ENCODE results near the gene IKZF1.

The IKZF1 gene

GRCh38 chr7:50304129-50304910 is at the start of gene IKZF1:
Gene IKZF1 (plus strand): TSS chr7:50304716. CDS start chr7:50319062, 14,346 bp downstream.
- Histone ChIP-seq H3K36me3 (peaks cover 0 to 6% (median 0%) of the 10 kb centered on the region in 11 experiments; a peak in 2 of 22 replicates), H3K4me1 (peaks cover 43 to 53% (median 46%) of the 10 kb centered on the region in 10 experiments), H3K9me3 (replicated peaks in 1 of 11) (no peaks in the 10 kb centered on the region), H3K27me3 (no peaks in the 10 kb centered on the region), H3K4me3 (peak within 1 kb of the TSS; percentile 83 to 97 (median 88)), H3K9ac (peak within 1 kb of the TSS; percentile 91 to 98 (median 94)), H3K27ac (peak within 1 kb of the TSS; percentile 90 to 99 (median 95)), H4K20me1 (peaks cover 0 to 24% (median 11%) of the 10 kb centered on the region in 11 experiments; a peak in 11 of 22 replicates), H3K4me2 (peak within 1 kb of the TSS; percentile 86 to 99 (median 94))
- TF ChIP-seq Cebpa-rat (IDR thresholded peaks at IDR 0.05): peak; percentile 59 to 92 (median 80); a peak in 18 of 22 replicates

GRCh38 chr7:50261593-50261992 is 42.9 kb upstream of the IKZF1 start:
- H3K9ac ChIP-seq: no peak overlapping the region

GRCh38 chr7:50262446-50262845 is 42.1 kb upstream of the IKZF1 start:
- H3K27me3 ChIP-seq: no peaks in the 10 kb centered on the region
- peaks cover 56 to 66% (median 63%) of the 10 kb centered on the region in 10 experiments for H3K4me1 ChIP-seq
- no peaks in the 10 kb centered on the region for H3K9me3 ChIP-seq (replicated peaks in 1 of 11)
- no peak overlapping the region; a peak in 2 of 22 replicates for H3K9ac ChIP-seq
- no peak for TF ChIP-seq Cebpa-rat (IDR thresholded peaks at IDR 0.05)
- H3K27ac ChIP-seq: peak overlapping the region in 10 of 11 experiments; percentile 5 to 53 (median 32); a peak in 16 of 22 replicates
- H3K4me3 ChIP-seq: peak overlapping the region in 2 of 10 experiments; percentile 13; a peak in 1 of 20 replicates
- peak overlapping the region; percentile 65 to 99 (median 95) for H3K4me2 ChIP-seq
- no peaks in the 10 kb centered on the region for H3K36me3 ChIP-seq
- H4K20me1 ChIP-seq: no peaks in the 10 kb centered on the region

More at GRCh38 chr7:50261593-50261992, 42.9 kb upstream of the IKZF1 start:
- Histone ChIP-seq H3K27me3 (no peaks in the 10 kb centered on the region), H3K27ac (no peak overlapping the region; a peak in 1 of 22 replicates), H3K4me2 (peak overlapping the region in 9 of 11 experiments; percentile 10 to 99 (median 95); a peak in 13 of 22 replicates), H3K4me3 (no peak overlapping the region), H3K4me1 (peaks cover 48 to 57% (median 54%) of the 10 kb centered on the region in 10 experiments), H3K36me3 (no peaks in the 10 kb centered on the region), H3K9me3 (replicated peaks in 1 of 11) (no peaks in the 10 kb centered on the region), H4K20me1 (no peaks in the 10 kb centered on the region)
- no peak for TF ChIP-seq Cebpa-rat (IDR thresholded peaks at IDR 0.05)

GRCh38 chr7:50262916-50263690 is 41.4 kb upstream of the IKZF1 start:
- Histone ChIP-seq H3K9ac (no peak overlapping the region; a peak in 1 of 22 replicates), H4K20me1 (no peaks in the 10 kb centered on the region), H3K4me1 (peaks cover 63 to 72% (median 69%) of the 10 kb centered on the region in 10 experiments), H3K27me3 (no peaks in the 10 kb centered on the region), H3K4me2 (peak overlapping the region; percentile 65 to 99 (median 95)), H3K36me3 (no peaks in the 10 kb centered on the region), H3K4me3 (peak overlapping the region in 1 of 10 experiments; percentile 13; a peak in 1 of 20 replicates), H3K9me3 (replicated peaks in 1 of 11) (no peaks in the 10 kb centered on the region), H3K27ac (peak overlapping the region in 10 of 11 experiments; percentile 5 to 53 (median 32); a peak in 15 of 22 replicates)
- no peak for TF ChIP-seq Cebpa-rat (IDR thresholded peaks at IDR 0.05)

GRCh38 chr7:50264908-50265307 is 39.6 kb upstream of the IKZF1 start:
- TF ChIP-seq Cebpa-rat (IDR thresholded peaks at IDR 0.05): no peak
- H3K4me2 ChIP-seq: peak overlapping the region; percentile 79 to 99 (median 96)

GRCh38 chr7:50265968-50266634 is 38.4 kb upstream of the IKZF1 start:
- Histone ChIP-seq H3K27me3 (no peaks in the 10 kb centered on the region), H3K4me3 (peak overlapping the region in 2 of 10 experiments; percentile 6 to 23; a peak in 6 of 20 replicates), H3K4me2 (peak overlapping the region; percentile 79 to 99 (median 96)), H3K27ac (peak overlapping the region in 9 of 11 experiments; percentile 55 to 82 (median 79); a peak in 18 of 22 replicates), H3K36me3 (no peaks in the 10 kb centered on the region), H3K9me3 (replicated peaks in 1 of 11) (peaks cover 0 to 10% (median 8%) of the 10 kb centered on the region in 11 experiments; a peak in 14 of 22 replicates), H3K9ac (peak overlapping the region in 8 of 11 experiments; percentile 23 to 70 (median 60); a peak in 12 of 22 replicates), H3K4me1 (peaks cover 93 to 100% (median 98%) of the 10 kb centered on the region in 10 experiments), H4K20me1 (no peaks in the 10 kb centered on the region)
- TF ChIP-seq Cebpa-rat (IDR thresholded peaks at IDR 0.05): no peak

More at GRCh38 chr7:50264908-50265307, 39.6 kb upstream of the IKZF1 start:
- Histone ChIP-seq H3K27me3 (no peaks in the 10 kb centered on the region), H3K36me3 (no peaks in the 10 kb centered on the region), H3K4me3 (no peak overlapping the region), H3K9me3 (replicated peaks in 1 of 11) (peaks cover 0 to 3% (median 0%) of the 10 kb centered on the region in 11 experiments; a peak in 3 of 22 replicates), H3K4me1 (peaks cover 81 to 90% (median 87%) of the 10 kb centered on the region in 10 experiments), H4K20me1 (no peaks in the 10 kb centered on the region), H3K9ac (no peak overlapping the region), H3K27ac (peak overlapping the region in 3 of 11 experiments; percentile 6 to 80 (median 26); a peak in 4 of 22 replicates)

- Histone ChIP-seq H3K9me3 (replicated peaks in 1 of 11) (peaks cover 0 to 10% (median 8%) of the 10 kb centered on the region in 11 experiments; a peak in 14 of 22 replicates), H3K9ac (peak overlapping the region in 10 of 11 experiments; percentile 8 to 73 (median 64); a peak in 20 of 22 replicates), H3K36me3 (no peaks in the 10 kb centered on the region), H4K20me1 (no peaks in the 10 kb centered on the region), H3K27ac (peak overlapping the region in 10 of 11 experiments; percentile 34 to 83 (median 80); a peak in 20 of 22 replicates), H3K4me1 (peaks cover 87 to 100% (median 96%) of the 10 kb centered on the region in 10 experiments), H3K27me3 (no peaks in the 10 kb centered on the region), H3K4me3 (peak overlapping the region in 9 of 10 experiments; percentile 12 to 55 (median 37); a peak in 14 of 20 replicates), H3K4me2 (peak overlapping the region; percentile 79 to 99 (median 96))
- TF ChIP-seq Cebpa-rat (IDR thresholded peaks at IDR 0.05): peak in 8 of 11 experiments; percentile 8 to 86 (median 34); a peak in 7 of 22 replicates
These were observed 37.7 kb upstream of the IKZF1 start for GRCh38 chr7:50266635-50267386.
